HG03558 (cell line): ENCODE results near the gene STK24.

Experiments
- ATAC-seq: cut with Tn5 transposase; IDR thresholded peaks from one replicate; pipeline ENCODE4 v1.9.1; 2021; ENCODE audit warnings: moderate number of reproducible peaks; ENCODE audit not compliant: unreplicated experiment; ENCODE audit errors: extremely low read depth

STK24 gene

GRCh38 chr13:98536729-98537128 is 40.2 kb downstream of the STK24 start:
- ATAC-seq, result no peak

GRCh38 chr13:98535501-98536354 is 41.2 kb downstream of the STK24 start:
- ATAC-seq, result no peak

DNA sequence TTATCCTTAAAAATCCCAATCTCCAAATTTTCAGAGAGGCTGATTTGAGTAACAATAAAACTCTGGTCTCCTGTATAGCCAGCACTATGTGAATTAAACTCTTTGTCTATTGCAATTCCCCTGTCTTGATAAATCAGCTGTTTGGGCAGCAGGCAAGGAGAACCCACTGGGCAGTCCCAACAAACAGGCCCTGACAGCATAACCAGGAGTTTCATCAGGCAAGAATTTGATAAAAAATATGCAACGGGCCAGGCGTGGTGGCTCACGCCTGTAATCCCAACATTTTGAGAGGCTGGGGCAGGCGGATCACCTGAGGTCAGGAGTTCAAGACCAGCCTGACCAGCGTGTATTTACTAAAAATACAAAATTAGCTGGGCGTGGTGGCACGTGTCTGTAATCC is 42.1 kb downstream of the STK24 start:
- ATAC-seq, result no peak

- ATAC-seq, result no peak
These were observed 43.0 kb downstream of the STK24 start for GRCh38 chr13:98533912-98534311.

DNA sequence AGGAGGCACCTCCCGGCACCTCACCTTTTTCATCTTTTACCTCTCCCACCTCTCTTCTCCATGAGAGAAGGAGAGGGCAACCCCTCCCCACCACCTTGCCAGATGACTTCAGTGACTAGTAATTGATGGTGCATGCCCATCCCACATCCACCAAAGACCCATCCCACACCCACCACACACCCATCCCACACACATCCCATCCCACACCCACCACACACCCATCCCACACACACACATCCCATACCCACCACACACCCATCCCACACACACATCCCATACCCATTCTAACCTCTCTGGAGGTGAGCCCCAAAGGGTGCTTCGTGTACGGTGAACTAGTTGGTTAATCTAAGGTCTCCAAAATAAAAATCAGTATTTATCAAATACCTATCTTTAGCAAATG is 44.7 kb downstream of the STK24 start:
- ATAC-seq, result no peak

GRCh38 chr13:98530217-98530616 is 46.7 kb downstream of the STK24 start:
- ATAC-seq, result no peak

DNA sequence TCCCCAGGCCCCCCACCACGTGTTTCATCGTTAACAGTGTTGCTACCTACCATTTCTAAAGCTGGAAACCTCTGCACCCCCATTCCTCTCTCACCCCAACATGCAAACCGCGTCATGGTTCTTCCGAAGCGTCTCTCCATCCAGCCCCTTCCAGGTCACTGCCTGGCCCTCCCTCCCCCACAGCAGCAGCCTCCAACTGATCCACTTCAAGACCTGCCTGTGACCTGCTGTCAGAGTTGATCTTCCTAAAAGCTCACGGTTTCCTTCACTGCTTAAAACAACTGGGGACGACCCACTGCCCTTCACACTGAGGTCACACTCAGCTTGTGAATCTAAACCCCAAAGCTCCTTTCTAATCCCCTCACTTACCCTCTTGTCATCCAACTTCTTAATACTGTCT is 47.7 kb downstream of the STK24 start:
- ATAC-seq, result no peak

DNA sequence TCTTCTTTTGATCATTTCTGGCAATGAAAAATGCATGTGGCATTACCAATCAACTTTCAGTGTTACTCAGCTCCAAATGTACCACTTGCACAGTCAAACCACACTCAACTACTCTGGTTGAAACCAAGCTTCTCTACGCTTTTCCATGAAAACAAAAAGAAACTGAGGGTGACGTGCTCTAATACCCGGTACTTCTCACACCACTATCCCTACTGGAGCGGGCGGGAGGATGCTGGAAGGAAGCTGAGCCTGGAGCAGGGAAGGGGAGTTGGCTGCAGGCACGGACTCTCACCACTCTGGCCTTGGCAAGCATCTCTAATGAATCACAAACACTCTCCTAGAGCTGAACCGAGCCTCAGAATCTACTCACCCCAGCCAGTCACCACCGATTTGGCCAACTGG is 48.2 kb downstream of the STK24 start:
- no peak for ATAC-seq

DNA sequence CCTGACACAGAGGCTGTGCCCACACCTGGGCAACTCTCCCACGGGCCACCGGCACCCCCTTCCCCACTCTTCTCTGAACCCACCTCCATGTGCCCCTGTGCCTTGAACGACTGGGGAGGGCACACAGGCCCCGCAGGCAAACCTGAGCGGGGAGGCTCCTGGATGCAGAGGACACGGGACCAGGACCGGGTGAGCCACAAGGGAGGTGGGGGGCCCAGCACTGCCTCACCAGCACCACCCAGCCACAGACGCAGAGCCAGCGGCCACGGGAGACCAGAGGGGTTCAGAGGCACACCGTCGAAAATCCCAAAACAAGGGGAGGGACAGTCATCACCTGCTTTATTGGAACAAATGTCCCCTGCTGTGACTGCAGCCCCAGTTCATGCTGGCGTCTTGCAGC is 49.4 kb downstream of the STK24 start:
- ATAC-seq, result no peak

GRCh38 chr13:98526182-98526512 is 50.8 kb downstream of the STK24 start:
- no peak for ATAC-seq

GRCh38 chr13:98525456-98526181 is 51.3 kb downstream of the STK24 start:
- ATAC-seq, result no peak

DNA sequence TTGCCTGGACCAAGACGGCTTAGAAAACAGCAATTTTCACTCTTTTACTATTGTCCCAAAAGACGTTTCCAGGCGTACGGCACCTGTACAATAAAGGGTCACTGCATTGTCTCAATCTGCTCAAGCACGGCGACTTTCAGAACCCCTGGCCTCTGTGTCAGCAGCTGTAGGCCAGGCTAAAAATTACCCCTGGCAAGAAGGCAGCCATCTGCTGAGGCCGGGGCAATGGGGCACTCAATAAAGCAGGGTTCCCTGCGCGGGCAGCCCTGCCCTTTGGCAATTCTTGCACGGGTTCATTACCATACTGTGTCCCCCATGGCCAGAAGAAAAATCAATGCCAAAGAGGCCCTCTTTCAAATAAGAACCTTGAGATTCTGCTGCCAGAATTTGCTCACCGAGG is 52.1 kb downstream of the STK24 start:
- no peak for ATAC-seq

GRCh38 chr13:98524391-98524790 is 52.5 kb downstream of the STK24 start:
- no peak for ATAC-seq

GRCh38 chr13:98523455-98524102 is 53.3 kb downstream of the STK24 start:
- ATAC-seq, result no peak

DNA sequence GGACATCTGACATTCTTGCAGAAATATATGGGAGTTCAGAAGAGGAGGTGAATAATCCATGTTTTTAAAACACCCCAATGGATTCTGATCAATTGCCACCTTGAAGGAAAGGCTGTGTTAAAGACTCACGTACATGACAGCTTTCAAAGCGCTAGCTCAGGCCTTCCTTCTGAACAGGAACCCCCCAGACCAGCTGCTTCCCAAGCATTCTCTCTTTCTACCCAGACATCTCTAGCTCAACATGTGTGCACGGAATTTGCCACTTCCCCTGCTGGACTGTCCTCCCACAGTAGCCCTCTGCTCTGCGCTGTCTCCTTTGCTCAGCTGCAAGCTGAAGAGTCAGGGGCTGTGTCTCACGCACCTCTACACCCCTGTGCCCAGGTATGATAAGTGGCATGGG is 54.5 kb downstream of the STK24 start:
- ATAC-seq, result no peak

- no peak for ATAC-seq
These were observed 55.3 kb downstream of the STK24 start for GRCh38 chr13:98521461-98522247.

DNA sequence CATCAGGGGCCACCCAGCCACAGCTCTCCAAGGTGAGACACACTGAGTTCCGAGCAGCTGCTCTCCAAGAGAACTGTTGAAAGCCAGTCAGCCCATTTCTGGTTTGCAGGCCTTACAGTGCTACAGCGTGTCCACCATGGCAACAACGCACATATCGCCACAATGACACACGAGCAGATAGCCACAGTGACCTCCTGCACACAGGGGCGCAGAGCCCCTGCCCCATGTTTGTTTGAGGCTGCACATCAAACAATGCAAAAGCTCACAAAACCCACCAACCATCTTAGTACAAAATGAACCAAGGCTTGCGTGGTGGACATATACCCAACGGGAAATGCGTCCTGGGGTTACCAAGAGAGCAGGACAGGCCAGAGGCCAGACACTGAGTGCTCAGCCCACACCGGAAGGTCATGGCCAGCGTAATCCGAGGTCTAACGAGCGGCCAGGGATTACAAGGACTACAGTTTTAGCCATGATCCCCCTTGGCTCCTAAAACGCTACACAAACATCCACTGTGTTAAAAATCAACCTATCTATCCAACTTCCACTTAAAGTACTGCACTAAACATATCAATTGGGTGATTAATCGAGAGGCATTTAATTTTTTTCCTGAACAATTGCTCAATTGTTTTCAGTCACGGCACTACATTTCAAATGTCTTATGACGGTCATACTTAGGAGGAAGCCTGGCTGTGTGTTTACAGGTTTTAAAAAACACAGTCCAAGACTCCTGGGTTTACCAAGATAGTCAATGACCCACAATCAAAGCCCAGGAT is 56.0 kb downstream of the STK24 start:
- ATAC-seq, result no peak

GRCh38 chr13:98519976-98520375 is 56.9 kb downstream of the STK24 start:
- no peak for ATAC-seq

DNA sequence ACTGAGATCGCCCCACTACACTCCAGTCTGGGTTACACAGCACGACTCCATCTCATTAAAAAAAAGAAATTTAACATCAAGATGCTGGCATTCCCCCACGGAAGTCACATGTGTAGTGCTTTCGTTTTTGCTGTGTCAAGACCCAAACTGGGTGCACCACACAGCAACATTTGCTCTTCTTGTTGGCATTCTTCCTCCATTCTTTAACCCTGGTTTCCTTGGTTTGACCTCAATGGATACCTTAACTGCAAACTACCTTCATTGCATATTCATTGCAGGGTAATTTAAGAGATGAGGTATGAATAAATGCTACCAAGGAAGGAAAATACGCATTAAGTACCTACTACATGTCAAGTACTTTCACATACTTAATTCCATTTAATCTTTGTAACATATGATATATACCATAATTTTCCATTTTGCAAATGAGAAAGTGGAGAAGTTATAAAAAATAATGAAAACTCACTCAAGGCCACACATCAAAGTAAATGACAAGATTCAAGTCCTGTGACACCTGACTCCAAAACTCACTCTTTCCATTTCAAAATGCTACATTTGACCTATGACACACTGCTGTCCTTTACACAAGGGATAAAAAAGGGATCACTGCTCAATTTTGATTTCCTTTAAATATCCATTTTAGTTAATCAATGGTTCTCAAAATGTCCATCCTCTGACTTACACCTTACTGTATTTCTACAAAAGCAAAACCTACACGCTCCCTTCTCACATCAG is 59.2 kb downstream of the STK24 start:
- no peak for ATAC-seq
